Liver (tissue), 9 donors: ENCODE data around the gene CDC42SE2. TPM values are rescaled to one million over a fixed set of nuclear protein-coding genes. Genes with fewer than 3 reads are reported as not detected.

ENCODE experiments used
- DNase-seq: peaks from one replicate; pipeline ENCODE4 v3.0.0-alpha.2; 2017; ENCODE audit warnings: low spot score
- H3K27ac ChIP-seq, 2 donors: one replicate each; pipeline ENCODE4 v1.7.0; 2013; ENCODE audit warnings: inconsistent platforms in 2 of 2, low read length in 2 of 2, control low read depth in 1 of 2, low read depth in 1 of 2, mild to moderate bottlenecking in 1 of 2
- H3K27me3 ChIP-seq, 4 donors: one replicate each; pipeline versions ENCODE4 v1.6.1 to v1.7.0; 2013; ENCODE audit warnings: low read length in 3 of 4, inconsistent platforms in 1 of 4, mild to moderate bottlenecking in 1 of 4, moderate library complexity in 1 of 4; ENCODE audit not compliant: control insufficient read depth in 4 of 4, insufficient read depth in 4 of 4
- H3K36me3 ChIP-seq, 4 donors: one replicate each; pipeline versions ENCODE4 v1.6.1 to v1.7.0; 2013; ENCODE audit warnings: low read length in 3 of 4, mild to moderate bottlenecking in 3 of 4, low read depth in 1 of 4, moderate library complexity in 1 of 4; ENCODE audit not compliant: control insufficient read depth in 4 of 4, insufficient read depth in 3 of 4
- H3K4me1 ChIP-seq, 4 donors: one replicate each; pipeline versions ENCODE4 v1.6.1 to v1.7.0; 2013; ENCODE audit warnings: low read length in 3 of 4, mild to moderate bottlenecking in 3 of 4, moderate library complexity in 1 of 4; ENCODE audit not compliant: control insufficient read depth in 4 of 4, insufficient read depth in 4 of 4
- H3K4me3 ChIP-seq, 3 donors: one replicate each; pipeline versions ENCODE4 v1.6.1 to v1.7.0; 2013; ENCODE audit warnings: low read length in 3 of 3, control low read depth in 1 of 3, low read depth in 1 of 3, mild to moderate bottlenecking in 1 of 3
- H3K9ac ChIP-seq, 2 donors: one replicate each; pipeline ENCODE4 v1.7.0; 2013; ENCODE audit warnings: low read length in 2 of 2, mild to moderate bottlenecking in 2 of 2, moderate library complexity in 2 of 2, control low read depth in 1 of 2, low read depth in 1 of 2
- H3K9me3 ChIP-seq, 4 donors: one replicate each; pipeline versions ENCODE4 v1.6.1 to v1.7.0; 2013; ENCODE audit warnings: low read length in 3 of 4; ENCODE audit not compliant: control insufficient read depth in 4 of 4
- CTCF ChIP-seq: fragments of 150-350 bp; IDR thresholded peaks from 2 replicates; pipeline ENCODE4 v1.5.1; 2017; ENCODE audit warnings: improper control_type of control experiment, low read depth, low read length; ENCODE audit not compliant: missing input control
- EGR1 ChIP-seq, 2 donors: IDR thresholded peaks; 2 replicates each; pipeline ENCODE4 v1.6.1; 2016 to 2018; ENCODE audit warnings: antibody characterized with exemption in 2 of 2, low read depth in 2 of 2
- FOXA1 ChIP-seq: IDR thresholded peaks from 2 replicates; pipeline ENCODE4 v1.6.1; 2016; ENCODE audit warnings: antibody characterized with exemption
- FOXA2 ChIP-seq: IDR thresholded peaks from 2 replicates; pipeline ENCODE4 v1.6.1; 2016; ENCODE audit warnings: antibody characterized with exemption
- HNF4A ChIP-seq, 2 donors: conservative IDR thresholded peaks; 2 replicates each; pipeline ENCODE4 v1.6.1; 2016; ENCODE audit warnings: antibody characterized with exemption in 2 of 2, mild to moderate bottlenecking in 2 of 2
- HNF4G ChIP-seq: IDR thresholded peaks from 2 replicates; pipeline ENCODE4 v1.6.1; 2016; ENCODE audit warnings: antibody characterized with exemption
- JUND ChIP-seq, 2 donors: IDR thresholded peaks; 2 replicates each; pipeline ENCODE4 v1.6.1; 2016; ENCODE audit warnings: antibody characterized with exemption in 2 of 2
- MAX ChIP-seq: IDR thresholded peaks from 2 replicates; pipeline ENCODE4 v1.6.1; 2016; ENCODE audit warnings: antibody characterized with exemption
- NR2F2 ChIP-seq: IDR thresholded peaks from 2 replicates; pipeline ENCODE4 v1.6.1; 2016; ENCODE audit warnings: antibody characterized with exemption
- TAF1 ChIP-seq: conservative IDR thresholded peaks from 2 replicates; pipeline ENCODE4 v1.6.1; 2016; ENCODE audit warnings: antibody characterized with exemption, mild to moderate bottlenecking
- ZBTB33 ChIP-seq: IDR thresholded peaks from 2 replicates; pipeline ENCODE4 v1.6.1; 2016; ENCODE audit warnings: antibody characterized with exemption
- WGBS: extraction: QIAGEN DNeasy Blood & Tissue Kit; methylation state at CpG from one replicate; pipeline ENCODE4 v1.1.7; 2013; 5-methylcytosine and 5-hydroxymethylcytosine counted together
- polyA plus RNA-seq, 2 donors: library from polyadenylated mRNA; stranded (reverse) in 1 of 2; unstranded in 1 of 2; fragments of 200-250 nt in 1 of 2; fragments of >200 nt in 1 of 2; fragmentation: Nextera tagmentation in 1 of 2; extraction: Ambion mirVana in 1 of 2; gene quantifications; one replicate each; pipeline versions ENCODE4 v1.2.1 to v1.2.3, GENCODE V29; 2013 to 2015
- total RNA-seq, 2 donors: library from RNA; depleted of rRNA; stranded (reverse); fragments of >200 nt; gene quantifications; one replicate each; pipeline ENCODE4 v1.2.3, GENCODE V29; 2014
- TF ChIP-seq, protein P1 (sequence below): IDR thresholded peaks from 2 replicates; pipeline ENCODE4 v1.6.1; 2016; ENCODE audit warnings: antibody characterized with exemption
- donor health status: healthy.
- donor health status: healthy.
- donor health status: healthy.
- donor health status: healthy.
- donor health status: healthy.

Gene CDC42SE2
- total and polyA plus RNA-seq, 4 donors: 7.8 to 31.7 (median 17.0) TPM

- DNase-seq: no peak
- Histone ChIP-seq H3K36me3 (peaks cover 10 to 21% (median 12%) of the 10 kb centered on the region in 4 donors), H3K4me3 (no peak overlapping the region), H3K9me3 (no peaks in the 10 kb centered on the region), H3K9ac (no peak overlapping the region), H3K27ac (no peak overlapping the region), H3K27me3 (no peaks in the 10 kb centered on the region), H3K4me1 (no peaks in the 10 kb centered on the region)
- TF ChIP-seq FOXA2 (no peak), HNF4A (conservative IDR thresholded peaks at IDR 0.05) (no peak), MAX (no peak), NR2F2 (no peak), FOXA1 (no peak), HNF4G (no peak), CTCF (no peak), JUND (IDR thresholded peaks at IDR 0.05) (no peak), TAF1 (no peak), EGR1 (IDR thresholded peaks at IDR 0.05; ENCODE audit: low read depth in 2 of 2) (no peak), ZBTB33 (no peak)
- TF ChIP-seq, protein P1, sequence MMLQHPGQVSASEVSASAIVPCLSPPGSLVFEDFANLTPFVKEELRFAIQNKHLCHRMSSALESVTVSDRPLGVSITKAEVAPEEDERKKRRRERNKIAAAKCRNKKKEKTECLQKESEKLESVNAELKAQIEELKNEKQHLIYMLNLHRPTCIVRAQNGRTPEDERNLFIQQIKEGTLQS: no peak
- WGBS: 99% methylated on average over 1 of the region's 1 CpG
Observed at GRCh38 chr5:131426011-131426410, 162.2 kb downstream of the CDC42SE2 start.

- WGBS: 69% methylated on average over 1 of the region's 1 CpG
Observed at GRCh38 chr5:131430794-131431193, 166.9 kb downstream of the CDC42SE2 start.

More at GRCh38 chr5:131430794-131431193, 166.9 kb downstream of the CDC42SE2 start:
- no peak overlapping the region for H3K9ac ChIP-seq
- no peaks in the 10 kb centered on the region for H3K4me1 ChIP-seq
- no peak for DNase-seq
- no peak for TF ChIP-seq CTCF
- H3K27ac ChIP-seq: no peak overlapping the region
- no peaks in the 10 kb centered on the region for H3K27me3 ChIP-seq
- H3K4me3 ChIP-seq: no peak overlapping the region
- no peaks in the 10 kb centered on the region for H3K9me3 ChIP-seq
- H3K36me3 ChIP-seq: peaks cover 10 to 29% (median 22%) of the 10 kb centered on the region in 4 donors
